ENCODE results near the gene SUMO2.
A peak's percentile ranks its signal among the peaks of the same experiment; 100 is the strongest.
"Not testable (repeated sequence)": the region's sequence is repeated elsewhere in the genome, so short reads cannot be mapped to it uniquely, and the experiment has no call there.

The SUMO2 gene

DNA sequence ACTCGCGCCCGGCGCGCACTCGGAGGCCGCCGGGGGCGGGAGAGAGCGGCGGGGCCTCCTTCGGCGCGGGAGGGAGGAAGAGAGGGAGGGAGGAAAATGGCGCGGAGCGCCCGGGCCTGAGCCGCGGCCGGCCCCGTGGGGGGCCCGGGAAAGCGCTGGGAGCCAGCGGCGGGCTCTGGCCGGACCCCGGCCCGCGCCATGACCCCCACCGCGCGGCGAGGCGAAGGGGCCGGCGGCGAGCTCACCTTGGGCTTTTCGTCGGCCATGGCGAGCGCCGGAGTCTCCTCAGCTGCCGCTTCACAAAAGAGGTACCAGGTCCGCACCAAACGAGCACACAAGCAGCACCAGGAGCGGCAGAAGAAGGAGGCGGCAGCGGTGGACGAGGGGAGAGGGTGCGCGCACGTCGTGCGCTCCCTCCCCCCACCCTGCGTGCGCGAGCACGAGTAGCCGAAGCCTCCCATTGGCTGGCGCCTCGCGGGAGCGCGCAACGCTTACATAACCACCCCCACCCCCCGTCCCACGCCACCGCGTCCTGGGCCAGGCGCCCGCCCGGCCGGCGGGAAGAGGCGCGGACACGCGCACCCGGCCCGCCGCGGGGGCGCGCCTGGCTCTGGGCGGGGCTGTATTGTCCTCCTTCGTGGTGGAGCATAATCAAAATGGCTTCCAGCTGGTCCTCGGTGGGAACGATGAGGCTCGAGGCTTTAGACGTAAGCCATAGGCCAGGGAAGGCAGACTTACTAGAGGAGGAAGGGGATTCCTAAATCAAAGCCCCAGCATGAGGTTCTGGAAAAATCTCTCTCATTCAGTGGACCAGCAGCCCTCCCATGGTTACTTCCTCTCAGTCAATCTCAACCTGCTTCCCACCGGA, at the start of gene SUMO2:
TSS of gene SUMO2 (minus strand) at position 391 of the 868 bp plus-strand sequence. CDS start at position 266, 125 bp downstream.
- DNase-seq (ENCODE audit: low read depth in 2 of 2): peak; percentile 93 to 95

- DNase-seq (ENCODE audit: low read depth in 2 of 2): no peak
Measured at GRCh38 chr17:75231741-75232464, 49.1 kb upstream of the SUMO2 start.

DNA sequence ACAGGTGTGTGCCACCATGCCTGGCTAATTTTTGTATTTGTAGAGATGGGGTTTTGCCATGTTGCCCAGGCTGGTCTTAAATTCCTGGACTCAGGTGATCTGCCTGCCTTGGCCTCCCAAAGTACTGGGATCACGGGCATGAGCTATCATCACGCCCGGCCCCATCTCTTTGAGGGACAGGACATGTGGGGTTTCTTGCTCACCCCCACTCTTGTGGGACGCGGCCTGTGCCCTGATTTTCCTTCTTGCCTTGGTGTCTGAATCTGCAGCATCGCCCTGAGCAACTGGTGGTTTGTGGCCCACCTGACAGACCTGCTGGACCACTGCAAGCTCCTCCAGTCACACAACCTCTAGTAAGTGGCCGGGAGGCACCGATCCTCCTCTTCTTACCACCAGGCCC, 48.3 kb upstream of the SUMO2 start:
- no peak for DNase-seq (ENCODE audit: low read depth in 2 of 2)

GRCh38 chr17:75228847-75229246, 46.1 kb upstream of the SUMO2 start:
- no peak for DNase-seq (ENCODE audit: low read depth in 2 of 2)

GRCh38 chr17:75228305-75228704, 45.5 kb upstream of the SUMO2 start:
- DNase-seq (ENCODE audit: low read depth in 2 of 2): no peak

DNA sequence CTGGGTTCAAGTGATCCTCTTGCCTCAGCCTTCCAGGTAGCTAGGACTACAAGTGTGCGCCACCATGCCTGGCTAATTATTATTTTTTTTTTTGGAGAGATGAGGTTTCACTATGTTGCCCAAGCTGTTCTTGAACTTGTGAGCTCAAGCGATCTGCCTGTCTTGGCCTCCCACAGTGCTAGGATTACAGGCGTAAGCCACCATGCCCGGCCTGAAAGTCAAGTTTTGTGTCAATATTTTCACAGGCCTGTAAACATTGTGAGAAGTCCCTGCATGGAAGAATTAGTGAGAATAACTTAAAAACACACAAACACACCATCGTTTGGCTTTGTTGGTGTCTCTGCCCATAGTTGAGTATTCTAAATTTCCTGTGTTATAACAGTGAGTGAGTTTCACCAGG, 45.0 kb upstream of the SUMO2 start:
- no peak for DNase-seq (ENCODE audit: low read depth in 2 of 2)

- DNase-seq (ENCODE audit: low read depth in 2 of 2): no peak
Measured at GRCh38 chr17:75225016-75225415, 42.3 kb upstream of the SUMO2 start.

DNA sequence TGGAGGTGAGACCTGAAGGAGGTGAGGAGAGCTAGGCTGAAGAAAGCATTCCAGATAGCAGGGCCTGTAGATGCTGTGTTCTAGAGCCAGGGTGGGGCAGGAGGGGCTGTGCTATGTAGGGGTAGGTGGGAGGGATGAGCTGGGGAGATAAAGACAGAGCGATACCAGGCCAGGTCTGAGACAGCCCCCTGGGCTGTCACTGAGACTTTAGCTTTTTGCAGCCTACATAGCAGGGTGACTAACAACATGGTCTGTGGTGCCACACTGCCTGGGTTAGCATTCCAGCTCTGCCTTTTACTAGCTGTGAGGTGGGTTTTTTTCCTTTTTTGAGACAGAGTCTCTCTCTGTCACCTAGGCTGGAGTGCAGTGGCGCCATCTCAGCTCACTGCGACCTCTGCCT, 37.1 kb upstream of the SUMO2 start:
- no peak for DNase-seq (ENCODE audit: low read depth in 2 of 2)

DNA sequence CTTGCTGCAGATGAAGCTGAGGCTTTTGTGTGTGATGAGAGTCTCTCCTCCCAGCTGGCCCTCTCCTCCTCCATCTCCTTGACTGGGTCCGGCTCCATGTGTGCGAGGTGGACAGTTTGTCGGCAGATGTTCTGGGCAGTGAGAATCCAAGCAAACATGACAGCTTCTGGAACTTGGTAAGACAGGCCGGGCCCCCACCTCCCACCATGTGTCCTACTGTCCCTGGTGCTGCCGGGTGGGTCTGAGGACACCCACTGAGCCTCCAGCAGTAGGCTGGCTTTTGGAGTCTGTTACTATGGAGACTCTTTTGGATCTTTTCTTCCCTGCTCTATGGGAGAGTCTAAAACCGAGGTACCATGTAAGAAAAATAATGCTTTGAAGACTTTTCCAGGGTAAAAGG, 35.4 kb upstream of the SUMO2 start:
- DNase-seq (ENCODE audit: low read depth in 2 of 2): no peak

GRCh38 chr17:75209061-75209460, 26.3 kb upstream of the SUMO2 start:
- DNase-seq (ENCODE audit: low read depth in 2 of 2): no peak

GRCh38 chr17:75208161-75208560, 25.4 kb upstream of the SUMO2 start:
- DNase-seq (ENCODE audit: low read depth in 2 of 2): no peak

DNA sequence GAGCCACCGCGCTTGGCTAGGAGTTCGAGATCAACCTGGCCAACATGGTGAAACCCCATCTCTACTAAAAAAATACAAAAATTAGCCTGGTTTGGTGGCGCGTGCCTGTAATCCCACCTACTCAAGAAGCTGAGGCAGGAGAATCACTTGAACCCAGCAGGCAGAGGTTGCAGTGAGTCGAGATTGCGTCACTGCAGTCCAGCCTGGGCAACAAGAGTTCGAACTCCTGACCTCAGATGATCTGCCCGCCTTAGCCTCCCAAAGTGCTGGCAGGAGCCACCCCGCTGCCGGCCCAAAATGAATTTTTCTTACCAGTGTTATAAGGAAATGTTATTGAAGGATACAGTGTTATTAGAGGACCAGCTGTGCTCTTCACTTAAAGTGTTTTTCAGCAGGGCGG, 25.0 kb upstream of the SUMO2 start:
- DNase-seq (ENCODE audit: low read depth in 2 of 2): no peak

DNA sequence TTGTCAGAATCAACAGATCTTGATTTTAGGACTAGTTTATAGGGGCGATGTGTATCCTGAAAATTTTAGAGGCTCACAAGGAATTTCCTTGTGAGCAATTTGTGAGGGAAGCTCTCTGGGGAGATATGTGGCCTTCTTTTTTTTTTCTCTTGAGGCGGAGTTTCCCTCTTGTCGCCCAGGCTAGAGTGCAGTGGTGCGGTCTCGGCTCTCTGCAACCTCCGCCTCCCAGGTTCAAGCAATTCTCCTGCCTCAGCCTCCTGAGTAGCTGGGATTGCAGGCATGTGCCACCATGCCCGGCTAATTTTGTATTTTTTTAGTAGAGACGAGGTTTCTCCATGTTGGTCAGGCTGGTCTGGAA, 24.3 kb upstream of the SUMO2 start:
- DNase-seq (ENCODE audit: low read depth in 2 of 2): not testable (repeated sequence)

- DNase-seq (ENCODE audit: low read depth in 2 of 2): no peak
Measured at GRCh38 chr17:75205793-75206163, 23.0 kb upstream of the SUMO2 start.

GRCh38 chr17:75205037-75205792, 22.5 kb upstream of the SUMO2 start, which contains the start of gene NUP85:
NUP85 (plus strand) TSS chr17:75205679; CDS start chr17:75205762, 83 bp downstream.
- peak; percentile 87 to 91 for DNase-seq (ENCODE audit: low read depth in 2 of 2)

GRCh38 chr17:75199886-75200618, 17.3 kb upstream of the SUMO2 start:
- DNase-seq (ENCODE audit: low read depth in 2 of 2): no peak

DNA sequence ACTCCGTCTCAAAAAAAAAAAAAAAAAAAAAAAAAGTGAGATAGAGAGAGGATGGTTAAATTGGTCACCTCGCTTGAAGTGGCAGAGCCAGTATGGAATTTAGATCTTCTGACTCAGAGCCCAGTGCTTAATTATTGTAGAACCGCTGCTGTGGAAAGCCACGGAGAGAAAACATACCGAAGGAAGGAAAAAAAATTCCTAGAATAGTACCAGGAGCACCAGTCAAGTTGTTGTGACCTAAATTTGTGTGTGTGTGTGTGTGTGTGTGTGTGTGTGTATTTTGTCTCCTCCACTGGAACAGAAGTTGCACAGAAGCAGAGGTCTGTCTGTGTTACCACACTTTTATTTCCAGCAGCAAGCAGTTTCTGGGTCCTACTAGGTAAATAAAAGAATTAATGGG, 12.1 kb upstream of the SUMO2 start:
- no peak for DNase-seq (ENCODE audit: low read depth in 2 of 2)

DNA sequence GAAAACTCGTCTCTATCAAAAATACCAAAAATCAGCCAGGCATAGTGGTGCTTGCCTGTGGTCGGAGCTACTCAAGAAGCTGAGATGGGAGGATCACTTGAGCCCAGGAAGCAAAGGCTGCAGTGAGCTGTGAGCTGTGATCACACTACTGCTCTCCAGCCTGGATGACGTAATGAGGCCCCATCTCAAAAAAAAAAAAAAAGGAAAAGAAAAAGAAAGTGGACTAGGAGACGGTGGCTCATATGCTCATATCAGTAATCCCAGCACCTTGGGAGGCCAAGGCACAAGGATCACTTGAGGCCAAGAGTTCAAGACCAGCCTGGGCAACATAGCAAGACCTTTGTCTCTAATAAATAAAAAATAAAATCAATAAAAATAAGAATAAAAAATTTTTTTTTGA, 8.8 kb upstream of the SUMO2 start:
- no peak for DNase-seq (ENCODE audit: low read depth in 2 of 2)

- DNase-seq (ENCODE audit: low read depth in 2 of 2): no peak
Measured at GRCh38 chr17:75188614-75189013, 5.9 kb upstream of the SUMO2 start.

GRCh38 chr17:75183999-75184884, 1.5 kb upstream of the SUMO2 start:
- no peak for DNase-seq (ENCODE audit: low read depth in 2 of 2)

DNA sequence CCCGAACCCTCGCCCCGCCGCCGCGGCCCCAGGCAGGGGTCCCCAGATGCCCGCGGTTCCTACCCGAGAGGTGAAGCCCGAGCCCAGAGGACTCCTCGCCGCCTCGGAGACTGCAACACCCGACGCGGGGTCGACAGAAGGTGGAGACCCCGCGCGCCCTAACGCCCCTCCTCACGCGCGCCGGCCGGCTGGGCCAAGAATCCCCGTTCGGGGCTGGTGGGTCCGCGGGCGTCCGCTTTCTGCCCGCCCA, 515 bp downstream of the SUMO2 start:
- DNase-seq (ENCODE audit: low read depth in 2 of 2): no peak
